Inferior parietal cortex (tissue), 1 donor: ENCODE data around the gene C10orf90.

Source experiments
- DNase-seq: peaks from one replicate; pipeline ENCODE4 v3.0.0-alpha.2; 2016; ENCODE audit errors: extremely low spot score

The C10orf90 gene

DNA sequence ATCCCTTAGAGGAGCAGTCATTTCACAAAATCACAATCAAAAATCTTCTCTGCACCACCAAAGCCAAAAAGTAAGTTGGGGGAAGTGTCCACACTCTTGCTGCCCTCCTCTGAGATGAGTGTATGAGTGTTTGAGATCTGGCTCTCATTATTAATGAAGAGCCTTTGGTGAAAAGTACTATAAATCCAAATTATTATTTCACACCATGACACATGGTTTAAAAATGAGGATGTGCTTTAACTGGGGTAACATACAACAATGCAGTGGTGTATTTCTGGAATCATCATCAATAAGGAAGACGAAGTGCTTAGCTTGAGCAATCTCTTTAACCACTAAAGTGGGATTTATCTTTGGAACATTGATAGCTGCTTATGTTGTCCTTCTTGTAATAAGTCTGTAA is 168.1 kb downstream of the C10orf90 start:
- no peak for DNase-seq

DNA sequence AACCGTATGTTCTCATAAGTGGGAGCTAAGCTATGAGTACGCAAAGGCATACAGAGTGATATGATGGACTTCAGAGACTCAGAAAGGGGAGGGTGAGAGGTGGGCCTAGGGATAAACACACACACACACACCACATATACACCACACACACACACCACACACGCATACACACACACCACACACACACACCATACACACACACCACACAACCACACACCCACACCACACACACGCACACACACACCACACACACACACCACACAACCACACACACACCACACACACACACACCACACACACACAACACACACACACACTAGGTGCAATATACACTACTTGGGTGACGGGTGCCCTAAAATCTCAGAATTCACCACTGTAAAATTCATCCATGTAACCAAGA is 168.7 kb downstream of the C10orf90 start:
- DNase-seq: no peak

DNA sequence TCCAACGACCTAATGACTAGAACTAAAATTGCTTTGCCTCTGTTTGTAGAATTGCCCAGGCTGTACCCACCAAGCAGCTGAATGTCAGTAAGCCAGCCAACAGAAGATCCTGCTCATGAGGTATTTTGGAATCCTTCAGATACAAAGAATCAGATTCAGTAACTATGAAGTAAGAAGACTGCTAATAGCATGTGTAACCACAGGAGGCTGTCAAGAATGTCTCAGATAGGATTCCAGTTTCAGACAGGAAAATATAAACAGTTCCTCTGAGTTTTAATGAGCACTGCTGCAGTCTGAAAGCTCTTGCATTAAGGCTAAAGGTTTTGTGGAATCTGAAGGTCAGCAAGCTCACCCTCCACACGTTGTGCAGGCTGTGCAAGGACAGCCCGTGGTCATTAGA is 169.6 kb downstream of the C10orf90 start:
- no peak for DNase-seq

DNA sequence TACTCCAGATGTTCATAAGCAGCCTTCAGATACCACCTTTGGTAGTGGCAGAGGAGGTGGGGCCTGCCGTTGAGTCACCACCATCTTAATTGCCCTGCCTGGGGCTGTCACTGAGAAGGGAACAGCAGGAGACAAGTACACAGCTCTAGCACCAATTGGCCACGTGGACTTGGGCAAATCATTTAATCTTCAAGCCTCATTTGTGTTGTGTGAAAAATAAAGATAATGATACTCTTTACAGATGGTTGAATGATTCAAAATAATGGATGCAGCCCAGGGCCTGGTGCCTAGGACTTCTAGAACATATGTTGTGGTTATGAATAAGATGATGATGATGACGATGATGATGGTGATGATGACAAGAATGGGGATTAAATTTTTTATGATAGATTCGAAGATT is 170.3 kb downstream of the C10orf90 start:
- DNase-seq: no peak

DNA sequence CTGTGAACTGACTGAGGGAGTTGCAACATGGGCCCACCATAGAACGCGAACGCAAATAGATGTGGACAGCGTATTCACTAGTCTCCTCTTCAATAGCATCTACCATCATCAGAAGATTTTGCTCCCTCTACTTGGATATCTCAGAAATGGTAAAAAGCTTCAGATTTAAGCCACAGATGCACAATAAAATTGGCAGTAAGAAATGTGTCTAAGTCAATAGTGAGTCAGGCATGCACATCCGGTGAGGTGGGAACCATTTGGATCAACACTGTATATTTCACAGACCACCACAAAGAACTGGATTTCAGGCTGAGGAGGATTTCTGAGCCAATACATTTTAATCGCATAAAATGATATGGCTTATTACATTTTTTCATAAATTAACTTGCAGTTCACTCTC is 170.7 kb downstream of the C10orf90 start:
- DNase-seq: no peak

DNA sequence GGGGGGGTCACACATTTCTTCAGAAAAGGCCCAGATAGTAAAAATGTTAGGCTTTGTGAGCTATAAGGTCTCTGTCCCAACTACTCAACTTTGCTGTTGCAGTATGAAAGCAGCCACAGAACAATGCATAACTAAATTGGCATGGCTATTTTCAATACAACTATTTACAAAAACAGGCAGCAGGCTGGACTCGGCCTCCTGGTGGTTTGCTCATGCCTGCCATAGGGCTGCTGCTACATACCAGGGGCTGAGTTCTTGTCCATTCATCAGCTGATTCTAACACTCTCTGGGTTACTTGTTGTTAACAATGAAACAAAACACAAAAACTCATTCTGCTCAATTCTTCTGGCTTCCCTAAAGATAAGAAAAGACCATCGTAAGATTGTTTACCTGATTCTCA is 172.8 kb downstream of the C10orf90 start:
- no peak for DNase-seq

DNA sequence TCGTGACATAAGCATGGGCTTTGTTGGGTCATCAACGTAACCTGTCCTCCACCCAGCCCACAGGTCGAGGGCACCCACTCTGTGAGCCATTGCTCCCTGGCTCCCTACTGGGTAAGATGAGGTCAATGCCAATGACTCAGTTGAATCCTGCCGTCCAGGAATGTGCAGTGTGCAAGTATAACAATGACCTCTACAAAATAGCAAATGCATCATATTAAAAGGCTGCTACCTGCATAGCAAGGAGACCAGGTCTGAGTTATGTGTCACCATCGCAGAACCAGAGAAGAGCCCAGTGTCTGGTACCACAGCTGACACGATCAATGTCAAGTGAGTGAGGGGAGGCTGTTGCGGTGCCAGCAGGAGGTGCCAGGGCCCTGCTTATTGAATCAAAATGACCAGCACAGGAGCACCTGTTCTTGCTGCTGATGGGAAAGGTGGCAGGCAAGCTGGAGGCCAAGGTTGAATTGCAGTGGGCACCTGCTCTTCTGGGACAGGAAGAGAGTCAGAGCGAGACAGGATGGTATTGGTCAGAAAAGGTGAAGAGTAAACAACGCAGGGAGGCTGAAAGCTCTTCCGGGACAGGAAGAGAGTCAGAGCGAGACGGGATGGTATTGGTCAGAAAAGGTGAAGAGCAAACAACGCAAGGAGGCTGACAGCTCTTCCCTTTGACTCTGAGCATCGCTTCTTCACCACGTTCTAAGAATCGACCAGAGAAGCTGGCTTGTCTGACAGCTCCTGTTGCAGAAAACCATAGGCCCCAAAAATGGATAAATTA is 173.5 kb downstream of the C10orf90 start:
- DNase-seq: no peak

DNA sequence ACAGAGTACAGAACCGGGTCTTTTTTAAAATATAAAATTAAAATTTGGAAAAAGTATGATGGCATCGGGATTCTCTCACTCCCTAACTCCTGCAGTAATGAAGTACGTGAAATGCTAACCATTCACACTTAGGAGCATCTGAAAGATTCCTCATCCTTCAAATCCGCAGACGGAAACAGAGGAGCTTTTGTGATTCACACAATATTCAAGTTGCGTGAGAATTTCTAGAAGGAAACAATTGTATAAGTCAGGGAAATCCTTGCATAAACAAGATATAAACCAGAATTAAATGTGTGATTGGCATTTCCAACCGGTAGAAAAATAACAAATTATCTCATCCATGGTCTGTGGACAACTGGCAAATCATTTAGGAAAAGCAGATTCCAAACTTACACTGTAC is 179.0 kb downstream of the C10orf90 start:
- no peak for DNase-seq

DNA sequence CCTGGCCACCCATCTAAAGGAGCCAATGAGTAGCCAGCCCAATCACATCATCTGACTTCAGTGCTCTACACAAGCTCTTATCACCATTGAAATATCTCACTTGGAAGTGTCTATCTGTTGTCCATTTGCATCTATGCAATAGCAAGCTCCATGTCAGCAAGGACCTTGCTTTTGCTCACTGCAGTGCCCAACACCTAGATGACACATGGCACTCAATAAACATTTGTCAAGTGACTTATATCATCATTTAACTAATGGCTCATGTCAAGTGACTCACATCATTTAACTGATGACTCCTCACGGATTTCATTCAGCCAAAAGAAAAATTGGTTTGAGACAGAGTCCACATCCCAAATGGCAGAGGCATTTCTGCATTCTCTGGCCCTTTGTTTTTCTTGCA is 189.3 kb downstream of the C10orf90 start:
- no peak for DNase-seq

DNA sequence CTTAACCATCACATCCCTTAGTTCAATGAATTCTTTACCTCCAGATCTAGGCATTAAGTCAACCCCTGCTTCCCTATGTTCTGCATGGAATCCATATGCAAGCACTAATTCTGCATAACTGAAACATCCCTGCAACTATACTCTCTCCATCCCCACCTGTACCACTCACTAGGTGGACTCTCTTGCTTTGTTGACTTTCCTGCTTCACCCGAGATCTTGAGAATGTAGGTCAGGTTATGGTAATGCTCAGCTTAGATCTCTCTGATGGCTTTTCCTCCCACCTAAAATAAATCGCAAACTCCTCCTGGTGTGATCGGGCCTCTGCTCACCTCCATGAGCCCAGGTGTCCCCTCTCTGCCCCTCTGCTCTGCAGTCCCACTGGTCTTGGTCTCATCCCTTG is 189.8 kb downstream of the C10orf90 start:
- no peak for DNase-seq

DNA sequence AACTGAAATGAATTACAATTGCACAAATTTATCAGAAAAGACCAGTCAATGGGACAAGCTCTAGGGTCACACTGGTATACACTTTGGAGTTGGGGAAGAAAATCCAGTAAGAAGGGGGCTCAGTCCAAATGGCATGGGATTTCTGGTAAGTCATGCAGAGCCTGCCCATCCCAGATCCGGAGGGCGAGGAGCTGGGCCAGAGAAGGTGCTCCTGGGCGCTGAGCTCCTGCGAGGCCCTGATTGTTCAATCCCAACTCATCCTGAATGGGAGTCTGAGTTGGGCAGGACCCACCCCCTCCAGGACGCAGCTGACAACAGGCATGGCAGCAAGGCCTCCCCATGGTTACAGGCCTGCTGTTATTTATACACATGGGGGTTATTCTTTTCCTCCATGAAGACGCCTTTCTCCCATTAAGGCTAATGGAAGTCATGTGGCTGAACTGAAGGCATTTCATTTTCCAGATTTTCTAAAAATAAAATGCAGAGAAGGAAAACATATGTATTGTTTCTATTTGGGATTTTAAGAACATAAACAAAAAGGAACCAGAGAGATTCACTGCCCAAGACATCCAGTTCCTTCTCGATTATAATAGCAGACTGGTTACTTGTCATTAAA is 191.1 kb downstream of the C10orf90 start:
- DNase-seq: no peak

DNA sequence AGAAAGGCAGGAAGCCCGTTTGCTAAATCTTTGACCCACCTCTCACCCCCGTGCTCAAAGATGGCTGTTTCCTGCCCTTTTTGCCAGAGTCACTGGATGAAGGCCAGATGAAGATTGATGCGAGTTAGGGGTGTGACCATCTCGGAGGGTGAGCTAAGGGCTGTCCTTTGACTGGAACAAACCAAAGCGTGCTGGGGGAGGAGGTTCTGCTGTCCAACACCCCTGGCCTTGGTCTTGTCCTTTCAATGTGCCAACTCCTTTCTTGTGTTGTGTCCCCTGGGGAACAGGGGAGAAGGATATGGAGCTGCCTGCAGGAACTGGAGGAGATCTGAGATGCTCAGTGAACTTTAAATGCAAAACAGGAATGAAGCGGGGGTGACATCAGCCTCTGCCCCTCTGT is 191.9 kb downstream of the C10orf90 start:
- DNase-seq: no peak

DNA sequence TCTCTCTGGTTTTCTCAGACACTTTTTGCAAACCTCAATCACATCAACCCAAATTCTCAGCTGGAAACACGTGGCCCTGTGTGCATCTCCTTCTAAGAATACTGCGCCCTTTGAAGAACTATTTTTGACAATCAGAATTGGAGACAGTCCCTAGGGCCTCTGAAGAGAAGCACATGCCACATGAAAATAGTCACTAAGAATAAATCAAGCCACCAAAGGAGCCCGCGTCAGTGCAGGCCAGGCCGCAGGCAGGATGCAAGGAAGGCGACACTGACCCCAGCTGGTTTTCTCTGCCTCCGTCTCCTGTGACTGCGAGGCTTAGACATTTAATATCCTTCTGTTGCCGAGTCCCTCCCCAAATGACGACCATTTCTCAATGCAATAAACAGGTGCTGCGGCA is 194.2 kb downstream of the C10orf90 start:
- DNase-seq: no peak

DNA sequence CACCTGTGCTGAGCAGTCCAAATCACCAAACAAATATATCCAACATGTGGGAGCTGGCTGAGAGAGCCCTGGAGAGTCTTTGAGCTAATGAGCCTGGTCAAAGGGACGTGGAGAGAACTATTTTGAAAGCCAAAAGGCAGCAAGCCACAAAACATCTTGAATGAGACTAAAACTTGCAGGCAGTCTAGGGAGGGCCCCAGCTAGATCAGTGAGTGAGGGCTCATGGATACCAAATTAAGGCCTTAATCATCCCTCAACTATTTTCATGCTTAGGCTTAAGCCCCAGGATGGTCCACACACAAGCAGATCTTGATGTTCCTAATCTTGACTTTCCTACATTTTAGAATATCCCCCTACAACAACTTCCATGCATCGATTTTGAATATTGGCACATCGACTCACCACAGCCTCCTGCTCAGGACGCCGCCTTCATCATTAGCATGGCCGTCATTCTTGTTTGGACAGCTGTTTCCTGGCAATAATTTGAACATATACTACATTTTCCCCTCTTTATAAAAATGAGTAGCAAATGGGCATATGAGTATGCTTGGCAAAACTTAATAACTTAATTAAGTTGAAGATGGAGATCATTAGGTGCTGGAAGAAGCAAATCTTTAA is 195.3 kb downstream of the C10orf90 start:
- DNase-seq: no peak

DNA sequence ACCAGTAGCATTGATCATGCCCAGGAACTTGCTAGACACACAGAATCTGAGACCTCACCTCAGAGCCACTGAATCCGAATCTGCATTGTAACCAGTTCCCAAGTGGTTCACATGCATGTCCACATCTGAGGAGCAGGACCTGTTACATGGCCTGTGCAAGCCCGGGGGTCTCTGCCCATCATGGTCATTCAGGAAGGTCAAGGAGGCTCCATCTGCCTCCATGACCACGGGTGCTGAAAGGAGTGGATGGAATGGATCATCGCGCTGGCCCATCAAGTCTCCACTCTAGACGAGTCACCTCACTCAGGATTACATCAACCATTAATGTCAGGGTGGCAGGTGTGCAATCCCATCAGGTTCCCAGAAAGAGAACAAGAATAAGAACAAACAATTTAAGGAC is 196.5 kb downstream of the C10orf90 start:
- DNase-seq: no peak

DNA sequence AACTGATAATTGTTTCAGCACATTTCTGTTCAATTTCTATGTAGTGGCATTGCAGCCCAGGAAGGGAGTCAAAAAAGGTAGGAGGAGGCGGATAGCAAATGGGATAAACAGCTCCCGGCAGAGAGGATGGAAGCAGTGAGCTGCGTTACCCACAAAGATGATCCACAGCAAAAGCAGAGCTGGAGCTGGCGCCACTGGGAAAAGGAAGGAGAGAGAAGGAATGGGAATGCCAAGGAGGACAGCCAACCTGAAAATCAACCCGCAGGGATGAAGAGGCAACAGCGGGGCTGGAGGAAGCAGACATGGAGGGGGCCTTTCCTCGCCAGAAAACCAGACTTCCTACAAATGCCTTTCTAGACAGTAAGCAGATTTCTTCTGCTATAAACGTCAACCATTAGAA is 199.5 kb downstream of the C10orf90 start:
- DNase-seq: no peak

DNA sequence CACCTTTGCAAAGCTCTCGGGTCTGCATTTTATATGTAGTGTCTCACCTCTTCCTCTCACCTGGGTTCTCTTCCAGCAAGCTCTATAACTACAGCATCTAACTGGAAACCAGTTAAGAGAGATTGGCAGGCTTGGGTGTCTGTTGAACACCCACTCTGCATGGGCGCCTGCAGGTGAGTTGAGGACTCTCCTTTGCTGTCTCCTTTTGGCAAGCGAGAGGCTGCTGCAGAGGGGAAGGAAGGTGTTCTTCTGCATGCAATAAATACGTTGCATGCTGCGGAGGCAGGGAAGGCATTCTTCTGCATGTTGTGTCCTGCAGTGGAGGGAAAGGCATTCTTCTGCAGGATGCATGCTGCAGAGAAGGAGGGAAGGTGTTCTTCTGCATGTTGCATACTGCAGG is 200.8 kb downstream of the C10orf90 start:
- no peak for DNase-seq

DNA sequence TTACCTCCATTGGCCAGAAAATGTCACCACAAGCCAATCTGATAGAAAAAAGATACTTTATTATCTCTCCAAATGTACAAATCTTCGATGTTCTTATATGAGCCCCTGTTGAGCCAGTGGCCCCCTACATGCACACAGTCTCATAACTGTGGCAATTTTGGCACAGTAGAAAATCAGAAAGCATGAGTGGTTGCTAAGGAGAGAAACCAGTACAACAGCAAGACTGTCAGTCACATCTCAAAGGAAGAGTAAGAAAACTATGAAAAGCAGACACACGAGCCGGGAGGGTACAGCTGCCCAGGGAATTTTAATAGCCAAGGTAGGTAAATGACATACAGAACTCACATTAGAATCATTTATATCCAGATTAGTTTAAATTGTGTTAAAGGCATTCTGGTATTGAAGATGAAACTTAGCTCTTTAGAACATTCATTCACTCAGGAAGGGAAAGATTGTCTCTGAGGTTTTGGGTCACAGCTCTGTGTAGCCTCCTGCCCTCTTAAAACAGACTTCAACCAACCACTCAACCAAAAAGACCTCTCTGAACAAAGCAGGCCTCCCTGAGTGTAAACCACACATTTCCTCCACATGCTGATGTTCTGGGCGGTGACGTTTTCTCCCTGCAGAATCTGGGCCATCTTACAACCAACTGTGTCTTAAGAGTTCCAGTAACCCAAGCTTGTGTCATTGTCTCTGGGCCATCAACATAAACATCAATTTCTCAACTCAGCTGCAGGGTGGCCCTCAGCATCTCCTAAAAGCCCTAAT is 201.4 kb downstream of the C10orf90 start:
- no peak for DNase-seq

DNA sequence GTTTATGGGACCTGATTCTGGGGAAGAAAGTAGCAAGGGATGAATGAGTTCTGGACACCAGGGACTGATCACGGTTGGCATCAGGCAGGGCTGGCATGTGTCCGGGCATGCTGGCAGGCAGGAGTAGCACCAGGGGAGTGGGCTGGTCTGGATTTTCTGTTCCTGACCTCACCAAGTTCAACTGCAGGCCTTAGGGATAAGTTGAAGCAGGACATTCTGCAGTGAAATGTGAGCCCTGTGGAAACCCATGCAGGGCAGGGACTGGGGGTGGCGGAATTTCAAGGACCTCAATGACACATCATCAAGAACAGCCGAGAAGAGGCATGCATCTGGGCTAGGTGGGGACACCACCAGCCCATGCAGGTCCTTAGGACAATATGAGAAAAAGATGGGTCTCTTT is 202.0 kb downstream of the C10orf90 start:
- no peak for DNase-seq

DNA sequence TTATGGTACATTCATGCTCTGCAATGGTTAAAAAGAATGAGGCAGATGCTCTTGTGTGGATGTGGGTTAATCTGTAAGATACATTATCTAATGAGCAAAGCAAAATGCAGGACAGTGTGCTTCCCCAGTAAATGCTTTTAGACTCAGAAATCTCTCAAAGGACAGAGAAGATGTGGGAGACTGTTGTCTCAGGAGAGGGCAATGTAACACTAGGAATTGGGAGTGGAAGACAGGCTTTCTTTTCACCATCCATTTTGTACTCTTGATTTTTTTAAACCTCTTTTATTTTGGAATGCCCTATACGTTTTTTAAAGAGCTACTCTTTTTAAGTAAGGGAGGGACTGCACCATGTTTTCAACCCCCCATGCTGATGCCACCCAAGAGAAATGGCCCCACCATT is 204.7 kb downstream of the C10orf90 start:
- peak; percentile 38 for DNase-seq

DNA sequence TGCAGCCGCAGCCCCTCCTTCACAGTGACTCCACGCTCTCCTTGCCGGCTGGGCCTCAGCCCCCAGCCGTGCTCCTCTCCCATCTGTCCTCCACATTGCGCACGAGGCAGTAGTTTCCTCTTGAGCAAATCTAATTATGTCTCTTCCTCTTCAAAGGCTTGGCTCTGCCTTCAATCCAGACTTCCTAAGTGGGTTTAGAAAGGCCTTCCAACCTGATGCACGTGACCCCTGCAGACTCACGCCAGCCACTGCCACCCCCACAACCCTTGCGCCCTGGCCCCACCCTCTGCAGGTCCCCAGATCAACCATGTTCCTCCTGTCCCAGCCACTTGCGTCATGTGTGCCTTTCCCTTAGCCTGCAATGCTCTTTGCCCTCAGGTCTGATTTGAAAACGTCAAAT is 207.2 kb downstream of the C10orf90 start:
- DNase-seq: no peak

DNA sequence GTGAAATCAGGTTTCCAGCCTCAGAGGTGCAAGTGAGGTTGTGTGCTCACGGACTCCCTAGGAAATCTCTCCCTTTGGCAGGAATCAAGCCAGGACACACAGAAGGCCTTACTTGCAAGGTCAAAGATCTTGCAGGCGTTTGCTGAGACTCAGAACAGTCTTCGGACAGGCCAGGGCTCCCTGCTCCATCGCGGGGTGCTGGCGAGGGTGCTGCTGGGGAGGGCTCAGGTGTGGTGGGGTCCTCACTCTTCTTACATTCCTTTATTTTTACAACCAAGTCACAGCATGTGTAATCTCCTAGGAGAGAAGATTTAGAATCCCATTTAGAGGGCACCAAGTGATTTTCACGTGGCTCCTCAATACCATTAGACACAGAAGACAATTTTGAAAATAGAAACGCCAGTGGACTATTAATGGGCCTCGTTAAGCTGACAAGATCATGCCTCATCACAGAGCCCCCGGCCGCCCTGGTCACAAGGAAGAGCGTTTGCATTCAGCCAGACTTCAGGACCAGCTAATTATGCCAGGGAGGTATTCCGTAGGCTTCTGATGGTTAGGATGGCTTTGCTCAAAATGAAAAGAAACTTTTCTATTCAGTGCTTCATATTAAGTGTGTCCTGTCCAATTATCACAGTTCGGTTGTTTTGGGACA is 209.1 kb downstream of the C10orf90 start:
- no peak for DNase-seq
